Activated CD8-positive, alpha-beta memory T cell treated with anti-CD3 and anti-CD28 coated beads, Interleukin-2, amount 50 U/mL, for 1 hour (primary cell): Measurements from ENCODE around the gene P2RX7.
A peak's percentile ranks its signal among the peaks of the same experiment; 100 is the strongest.

Experiments
- DNase-seq: peaks from one replicate; pipeline ENCODE4 v3.0.0-alpha.2; 2020; ENCODE audit errors: extremely low read depth

Gene P2RX7

DNA sequence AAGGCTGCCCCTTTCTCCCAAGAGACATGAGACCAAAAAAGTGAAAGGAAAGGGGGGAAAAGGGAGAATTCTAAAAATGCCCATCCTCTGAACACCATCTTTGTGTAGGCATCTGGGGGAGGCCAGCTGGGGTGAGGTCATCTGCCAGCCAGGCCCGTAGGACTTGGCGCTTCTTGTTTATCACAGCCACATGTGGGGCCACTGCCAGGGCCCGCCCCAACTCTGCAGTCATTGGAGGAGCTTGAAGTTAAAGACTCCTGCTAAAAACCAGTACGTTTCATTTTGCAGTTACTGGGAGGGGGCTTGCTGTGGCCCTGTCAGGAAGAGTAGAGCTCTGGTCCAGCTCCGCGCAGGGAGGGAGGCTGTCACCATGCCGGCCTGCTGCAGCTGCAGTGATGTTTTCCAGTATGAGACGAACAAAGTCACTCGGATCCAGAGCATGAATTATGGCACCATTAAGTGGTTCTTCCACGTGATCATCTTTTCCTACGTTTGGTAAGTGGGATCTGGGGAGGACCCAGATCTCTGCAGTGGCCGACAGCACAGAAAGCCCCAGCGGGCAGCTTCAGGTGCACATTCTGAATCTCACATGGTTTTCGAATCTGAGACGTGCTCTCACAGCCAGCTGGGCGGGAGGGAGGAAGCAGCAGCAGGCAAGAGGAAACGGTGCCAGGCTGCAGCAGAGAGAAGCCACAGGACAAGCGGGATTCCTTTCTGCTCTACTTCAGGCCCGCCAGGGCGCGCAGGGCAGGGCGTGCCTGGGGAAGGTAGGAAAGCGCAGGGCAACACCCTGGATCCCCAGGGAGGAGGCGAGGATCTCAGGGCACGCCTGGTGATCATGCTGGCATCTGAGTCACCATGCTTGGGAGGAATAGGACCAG is at the start of gene P2RX7:
P2RX7 (plus strand) TSS at position 276 of the 881 bp plus-strand sequence; CDS start at position 371, 95 bp downstream.
- no peak for DNase-seq

DNA sequence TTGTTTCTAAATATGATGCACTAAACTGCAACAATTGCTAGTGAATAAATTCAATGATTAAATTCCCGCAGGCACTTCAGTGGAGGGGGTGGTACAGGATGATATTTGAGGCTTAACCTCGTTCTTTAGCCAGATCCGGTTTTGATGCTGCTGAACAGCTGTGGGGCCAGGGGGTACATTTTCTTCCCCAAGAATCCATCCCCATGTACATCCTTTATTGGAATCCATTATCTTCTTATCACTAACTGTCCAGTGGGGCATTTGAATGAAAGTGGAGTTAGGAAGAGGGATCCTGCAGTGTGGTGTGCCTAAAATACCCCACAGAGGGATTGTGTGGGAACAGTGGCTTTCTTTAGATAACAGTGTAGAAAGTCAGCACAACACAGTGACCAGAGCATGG is 48.4 kb upstream of the P2RX7 start:
- DNase-seq, result no peak

DNA sequence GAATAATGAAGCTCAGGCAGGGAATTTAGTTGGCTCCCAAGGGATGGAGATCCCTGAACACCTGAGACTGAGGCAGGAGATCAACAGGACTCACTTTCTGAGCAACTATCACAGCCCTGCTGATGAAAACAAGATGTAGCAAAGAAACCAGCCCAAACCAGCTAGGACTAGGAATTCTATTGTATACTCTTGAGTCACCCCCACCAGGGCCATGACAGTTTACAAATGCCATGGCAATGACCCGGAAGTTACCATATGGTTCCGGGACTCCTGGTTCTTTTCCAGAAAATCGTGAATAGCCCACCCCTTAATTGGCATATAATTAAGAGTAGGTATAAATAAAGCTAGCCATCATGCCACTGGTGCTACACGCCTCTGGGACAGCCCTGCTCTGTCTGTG is 47.6 kb upstream of the P2RX7 start:
- no peak for DNase-seq

DNA sequence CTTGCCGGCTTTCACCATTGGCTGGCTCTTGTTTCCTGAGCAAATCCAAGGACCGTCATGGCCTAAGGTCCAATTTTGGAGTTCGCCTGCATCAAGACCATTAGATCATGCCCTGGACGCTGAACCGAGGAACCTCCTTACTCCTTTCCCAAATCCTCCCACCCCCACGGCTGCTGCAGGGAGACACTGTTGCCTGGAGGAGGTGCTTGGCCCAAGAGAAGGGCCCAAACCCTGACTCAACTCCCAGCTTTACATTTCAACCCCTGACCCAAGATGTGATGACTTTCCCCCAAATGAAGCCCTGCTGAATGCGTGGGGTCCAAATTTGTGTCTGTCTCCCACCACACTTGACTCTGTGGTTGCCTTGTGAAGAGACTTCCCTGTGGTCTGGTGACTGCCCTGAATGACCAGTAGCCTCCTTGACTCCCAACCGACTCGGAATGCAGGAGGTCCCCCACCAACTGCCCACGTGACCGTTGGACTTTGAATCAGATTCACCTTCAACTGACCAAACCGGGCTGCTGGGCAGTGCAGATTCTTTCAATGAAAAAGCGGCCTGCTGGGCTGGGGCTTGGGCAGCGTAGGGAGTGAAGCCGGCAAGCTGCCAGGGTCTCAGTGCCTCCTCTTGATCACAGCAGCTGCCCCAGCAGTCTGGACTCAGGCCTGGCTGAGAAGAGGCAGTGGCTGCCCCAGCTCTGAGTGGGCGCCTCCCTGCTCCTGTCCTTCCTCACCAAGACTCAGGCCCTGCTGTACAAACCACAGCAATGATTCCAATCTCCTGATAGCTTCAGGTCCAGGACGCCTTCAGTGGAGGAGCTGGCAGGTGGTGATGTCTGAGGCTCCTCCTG is 46.9 kb upstream of the P2RX7 start:
- DNase-seq, result no peak

DNA sequence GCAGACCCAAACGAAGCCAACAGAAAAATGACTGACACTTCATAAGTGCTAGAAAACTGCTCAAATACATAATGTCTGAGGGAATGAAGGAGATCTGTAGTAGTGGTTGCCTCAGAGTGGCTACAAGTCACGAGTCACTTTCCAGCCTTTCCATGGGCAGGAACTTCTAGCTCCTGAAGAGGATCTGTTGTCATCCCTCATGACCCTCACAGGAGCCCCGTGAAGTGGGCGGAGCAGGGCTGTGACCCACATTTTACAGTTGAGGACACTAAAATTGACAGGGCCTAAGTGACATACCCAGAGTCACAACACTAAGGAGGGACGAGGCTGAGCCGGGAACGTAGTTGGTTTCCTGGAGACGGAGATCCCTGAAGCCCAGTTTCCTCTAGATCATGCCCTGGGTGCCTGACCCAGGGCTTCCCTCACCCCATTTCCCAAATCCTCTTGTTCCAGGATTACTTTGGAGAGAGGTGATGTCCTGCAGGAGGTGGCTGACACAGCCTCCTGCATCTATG is 45.8 kb upstream of the P2RX7 start:
- DNase-seq, result no peak

DNA sequence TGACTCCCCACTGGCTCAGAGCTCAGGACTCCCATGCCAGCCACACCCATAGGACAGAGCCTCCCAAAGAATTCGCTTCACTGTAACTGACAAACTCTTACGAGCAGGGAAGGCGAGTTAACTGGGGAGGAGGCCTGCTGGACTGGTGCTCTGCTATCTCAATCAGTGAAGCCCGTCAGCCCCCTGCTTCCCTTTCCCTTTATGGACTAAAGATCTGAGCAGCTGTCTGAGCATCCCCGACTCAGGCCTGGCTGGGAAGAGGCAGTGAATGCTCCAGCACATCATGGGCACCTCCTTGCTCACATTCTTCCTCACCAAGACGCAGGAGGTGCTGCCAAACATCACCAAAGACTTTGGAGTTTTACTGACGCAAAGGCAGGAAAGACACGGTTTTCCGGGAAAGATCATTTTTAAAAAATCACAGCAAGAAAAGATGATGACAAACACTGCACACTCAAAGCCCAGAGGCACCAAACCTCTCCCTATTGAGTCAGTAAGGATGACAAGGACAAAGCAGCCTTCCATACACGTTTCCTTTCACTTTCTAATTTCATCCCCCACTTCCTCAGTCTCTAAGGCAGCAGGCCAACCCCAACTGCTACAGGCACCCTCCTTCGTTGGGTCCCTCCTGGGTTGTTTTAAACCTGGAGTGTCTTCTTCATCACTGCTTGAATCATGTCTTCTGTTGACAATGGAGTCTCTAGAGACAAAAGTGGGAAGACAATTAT is 45.0 kb upstream of the P2RX7 start:
- no peak for DNase-seq

DNA sequence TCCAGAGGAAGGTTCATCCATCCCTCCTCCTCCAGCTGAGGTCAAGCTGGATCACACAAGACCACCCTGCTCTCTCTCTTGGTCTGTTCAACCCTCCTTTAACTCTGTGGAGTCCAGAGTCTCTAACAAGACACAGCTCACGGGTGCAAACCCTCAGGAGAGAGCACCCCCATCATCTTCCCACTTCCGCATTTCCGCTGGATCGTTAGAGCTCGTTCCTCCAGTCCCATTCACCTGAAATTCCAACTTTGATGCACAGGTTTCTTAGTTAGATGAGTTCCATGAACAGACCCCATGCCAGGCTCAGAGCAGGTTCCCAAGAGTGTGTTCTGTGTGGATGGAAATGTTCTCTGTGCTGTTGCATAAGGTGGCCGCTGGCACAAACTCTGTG is 44.5 kb upstream of the P2RX7 start:
- no peak for DNase-seq

DNA sequence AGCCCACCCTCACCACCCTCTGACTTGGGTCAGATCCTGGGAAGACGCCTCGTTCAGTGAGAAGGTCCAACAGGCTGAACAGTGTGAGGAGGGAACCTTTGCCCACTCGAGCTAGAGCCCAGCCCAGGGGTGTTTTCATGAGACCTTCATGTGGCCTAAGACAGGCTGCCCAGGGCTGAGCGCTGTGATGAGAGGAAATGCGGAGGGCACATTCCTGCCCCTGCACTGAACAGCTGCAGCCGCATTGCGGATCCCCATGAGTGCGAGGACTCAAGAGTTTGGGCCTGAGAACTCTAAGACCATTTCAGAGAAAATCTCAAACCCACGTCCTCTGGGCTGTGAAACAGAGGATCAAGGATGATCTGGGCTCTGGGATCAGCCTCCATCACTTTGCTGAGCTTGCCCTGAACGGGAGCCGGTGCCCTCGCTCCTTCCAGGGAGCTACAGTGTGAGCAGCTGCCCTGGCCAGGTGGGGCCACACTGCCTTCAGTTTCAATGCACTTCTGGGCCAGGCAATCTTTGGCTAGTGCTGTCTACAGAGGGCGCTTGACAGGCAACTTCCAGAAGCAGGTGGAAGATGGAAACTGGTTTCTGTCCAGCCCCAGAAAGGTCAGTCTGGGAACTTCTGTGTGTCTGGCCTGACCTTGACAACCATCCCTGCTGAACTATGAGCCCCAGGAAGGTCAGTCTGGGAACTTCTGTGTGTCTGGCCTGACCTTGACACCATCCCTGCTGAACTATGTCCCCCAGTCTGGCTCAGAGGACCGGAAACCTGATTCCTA is 43.5 kb upstream of the P2RX7 start:
- DNase-seq, result no peak

DNA sequence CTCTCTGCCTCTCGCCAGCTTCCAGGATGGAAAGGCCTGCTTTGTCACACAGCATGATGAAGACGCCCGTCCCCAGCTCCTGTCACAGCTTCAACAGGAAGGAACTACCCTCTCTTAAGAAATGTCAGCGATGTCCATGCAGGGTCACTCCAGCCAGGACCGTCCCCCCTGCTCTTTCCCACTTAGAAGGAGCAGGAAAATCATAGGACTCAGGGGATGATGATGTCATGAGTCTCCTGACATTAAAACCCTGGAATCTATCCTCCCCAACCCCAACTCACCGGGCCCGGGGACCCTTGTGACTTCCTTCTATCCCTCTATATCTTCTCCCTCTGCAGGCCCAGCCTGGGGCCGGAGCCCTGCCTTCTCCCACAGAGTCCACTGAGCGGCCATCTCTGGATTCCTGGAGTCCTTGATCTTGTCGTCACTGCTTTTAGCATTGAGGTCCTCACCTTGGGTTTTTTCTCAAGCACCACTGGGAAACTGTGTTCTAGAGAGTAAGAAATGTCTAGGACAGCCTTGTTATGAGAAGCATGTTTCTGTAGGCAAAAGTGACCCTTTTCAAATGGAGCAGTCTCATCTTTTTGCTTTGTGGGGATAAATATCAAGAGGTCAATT is 42.8 kb upstream of the P2RX7 start:
- DNase-seq, result no peak

DNA sequence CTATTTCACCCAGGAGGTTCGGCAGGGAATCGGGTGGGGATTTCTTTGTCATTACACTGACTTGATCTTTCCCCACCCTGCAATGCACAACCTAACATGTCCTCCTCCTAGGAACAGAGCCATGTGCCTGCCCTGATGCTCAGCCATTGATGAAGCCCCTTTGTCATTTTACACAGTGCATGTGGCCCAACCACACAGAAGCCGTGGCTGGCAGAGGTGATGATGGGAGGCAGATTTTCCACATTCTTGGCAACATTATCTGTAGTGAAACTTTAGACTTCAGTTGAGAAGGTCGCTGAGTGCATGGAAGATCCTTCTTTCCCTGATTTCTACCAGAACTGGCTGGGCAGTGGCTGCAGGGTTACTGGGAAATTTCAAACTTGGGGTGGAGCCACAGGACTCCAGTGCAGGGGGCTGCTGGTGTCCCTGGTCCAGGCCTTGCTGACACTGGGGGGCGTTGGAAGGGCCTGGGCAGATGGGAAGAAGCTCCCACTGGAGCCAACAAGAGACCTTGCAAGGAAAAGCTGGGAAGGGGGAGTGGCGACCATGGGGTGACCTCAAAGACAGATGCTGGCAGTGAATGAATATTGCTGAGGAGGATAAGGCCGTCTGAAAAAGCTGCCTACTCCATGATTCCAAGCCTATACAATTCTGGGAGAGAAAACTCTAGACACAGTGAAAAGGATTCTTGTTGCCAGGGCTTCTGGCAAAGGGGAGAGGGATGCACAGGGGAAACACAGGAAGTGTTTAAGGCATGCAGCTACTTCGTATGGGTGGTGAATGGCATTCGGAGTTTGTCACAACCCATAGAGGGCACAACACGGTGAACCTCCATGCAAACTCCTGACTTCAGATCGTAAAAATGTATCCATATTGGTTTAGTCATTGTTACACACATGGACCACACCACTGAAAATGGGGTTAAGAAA is 41.8 kb upstream of the P2RX7 start:
- DNase-seq, result no peak

DNA sequence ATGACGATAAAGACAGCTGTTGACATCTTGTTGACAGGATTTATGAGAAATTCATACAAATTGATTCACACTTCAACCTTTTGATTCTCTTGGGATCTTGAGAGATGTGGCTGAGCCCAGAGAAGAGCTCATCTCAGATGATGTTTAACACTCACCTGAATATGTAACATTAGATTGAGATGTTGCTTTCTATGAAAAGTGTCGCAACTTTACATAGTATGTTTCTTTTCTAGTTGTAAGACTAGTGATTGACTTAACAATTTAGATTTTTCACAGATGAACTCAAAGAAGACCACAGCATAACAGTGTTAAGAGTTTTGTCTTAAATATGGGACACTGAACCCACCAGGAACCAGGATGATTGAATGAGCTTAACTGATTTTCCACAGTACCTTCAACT is 40.6 kb upstream of the P2RX7 start:
- DNase-seq, result no peak

DNA sequence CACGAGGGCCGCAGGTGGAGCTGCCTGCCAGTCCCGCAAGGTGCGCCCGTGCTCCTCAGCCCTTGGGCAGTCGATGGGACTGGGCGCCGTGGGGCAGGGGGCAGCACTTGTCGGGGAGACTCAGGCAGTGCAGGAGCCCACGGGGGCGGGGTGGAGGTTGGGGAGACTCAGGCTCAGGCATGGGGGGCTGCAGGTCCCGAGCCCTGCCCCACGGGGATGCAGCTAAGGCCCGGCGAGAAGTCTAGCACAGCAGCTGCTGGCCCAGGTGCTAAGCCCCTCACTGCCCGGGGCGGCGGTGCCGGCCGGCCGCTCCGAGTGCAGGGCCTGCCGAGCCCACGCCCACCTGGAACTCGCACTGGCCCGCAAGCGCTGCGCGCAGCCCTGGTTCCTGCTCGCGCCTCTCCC is 39.2 kb upstream of the P2RX7 start:
- no peak for DNase-seq

DNA sequence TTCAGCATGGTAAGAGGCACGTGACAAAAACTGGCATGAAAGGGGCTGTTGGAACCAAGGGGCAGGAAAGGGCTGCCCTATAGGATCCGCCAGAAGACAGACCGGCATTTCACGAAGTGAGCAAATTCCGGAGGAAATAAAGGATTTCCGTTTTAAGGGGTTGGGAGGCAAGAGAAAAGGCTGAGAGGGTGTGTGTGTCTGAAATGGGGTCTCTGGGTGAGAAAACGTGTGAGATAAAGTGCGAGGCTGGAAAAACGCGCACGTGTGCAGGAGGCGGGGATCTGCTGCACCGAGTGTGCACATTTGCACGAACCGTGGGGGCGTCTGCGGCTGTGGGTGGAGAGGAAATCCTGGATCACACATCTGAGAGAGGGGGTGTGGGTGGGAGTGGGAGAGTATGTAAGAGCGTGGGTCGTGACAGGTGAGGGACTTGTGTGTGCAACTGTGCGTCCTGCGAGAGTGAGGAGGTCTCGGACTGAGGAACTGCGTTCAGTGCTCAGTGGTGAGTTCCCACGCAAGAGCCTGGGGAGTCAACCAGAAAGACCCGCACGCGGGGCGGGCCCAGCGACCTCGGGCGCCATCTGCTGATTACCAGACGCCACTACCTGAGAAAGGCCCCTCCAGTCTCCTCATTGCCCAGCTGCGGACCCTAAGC is 37.0 kb upstream of the P2RX7 start:
- peak; percentile 36 for DNase-seq

DNA sequence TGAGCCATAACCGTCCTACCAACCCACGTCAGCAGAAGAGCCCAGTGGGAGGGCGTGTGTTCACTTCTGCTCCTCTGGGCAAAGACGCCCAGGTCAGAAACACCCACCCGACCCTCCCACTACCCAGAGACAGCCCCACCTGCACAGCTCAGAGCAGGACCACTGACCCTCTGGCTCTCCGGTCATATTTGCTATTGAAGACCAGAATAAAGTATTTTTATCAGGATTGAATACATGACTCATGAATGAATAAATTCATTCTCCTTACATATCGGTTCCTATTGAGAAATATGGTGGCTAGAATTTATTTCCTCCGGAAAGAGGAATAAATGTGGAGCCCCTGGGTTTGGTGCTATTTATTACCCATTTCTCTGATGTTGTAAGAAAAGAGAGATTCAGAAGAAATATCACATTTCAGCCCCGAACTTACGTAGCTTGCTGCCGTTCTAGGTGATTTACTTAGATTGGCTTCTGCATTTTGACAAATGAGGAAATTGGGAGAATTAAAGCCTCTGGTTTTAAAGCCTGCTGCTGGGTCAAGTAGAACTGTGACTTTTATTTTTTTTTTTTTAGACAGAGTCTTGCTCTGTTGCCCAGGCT is 36.4 kb upstream of the P2RX7 start:
- DNase-seq, result no peak

DNA sequence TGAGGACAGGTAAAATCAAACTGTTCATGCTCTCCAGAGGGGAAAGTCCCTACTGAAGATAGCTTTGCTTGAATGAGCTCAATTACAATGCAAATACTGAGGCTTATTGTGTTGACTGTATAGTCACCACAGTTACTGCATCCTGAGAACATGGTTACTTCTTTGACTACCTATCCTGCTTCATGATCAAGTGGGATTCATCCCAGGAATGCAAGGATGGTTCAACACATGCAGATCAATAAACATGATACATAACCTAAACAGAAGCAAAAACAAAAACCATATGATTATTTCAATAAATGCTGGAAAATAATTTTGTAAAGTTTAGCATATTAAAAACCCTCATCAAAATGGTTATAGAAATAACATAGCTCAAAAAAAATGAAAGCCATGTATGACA is 32.9 kb upstream of the P2RX7 start:
- DNase-seq, result no peak

DNA sequence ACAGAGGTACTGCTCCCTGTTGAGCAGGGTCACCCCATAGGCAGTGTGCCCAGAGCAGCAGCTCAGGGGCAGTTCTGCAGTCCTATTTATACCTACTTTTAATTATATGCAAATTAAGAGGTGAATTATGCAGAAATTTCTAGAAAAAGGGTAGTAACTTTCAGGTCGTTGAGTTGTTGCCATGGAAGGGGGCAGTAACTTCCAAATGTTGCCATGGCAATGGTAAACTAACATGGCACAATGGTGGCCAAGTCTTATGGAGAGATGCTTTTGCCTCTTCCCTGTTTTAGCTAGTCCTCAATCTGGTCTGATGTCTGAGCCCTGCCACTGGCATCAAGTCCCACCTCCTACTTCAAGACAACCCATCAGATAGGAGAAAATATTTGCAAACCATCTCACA is 30.4 kb upstream of the P2RX7 start:
- no peak for DNase-seq

DNA sequence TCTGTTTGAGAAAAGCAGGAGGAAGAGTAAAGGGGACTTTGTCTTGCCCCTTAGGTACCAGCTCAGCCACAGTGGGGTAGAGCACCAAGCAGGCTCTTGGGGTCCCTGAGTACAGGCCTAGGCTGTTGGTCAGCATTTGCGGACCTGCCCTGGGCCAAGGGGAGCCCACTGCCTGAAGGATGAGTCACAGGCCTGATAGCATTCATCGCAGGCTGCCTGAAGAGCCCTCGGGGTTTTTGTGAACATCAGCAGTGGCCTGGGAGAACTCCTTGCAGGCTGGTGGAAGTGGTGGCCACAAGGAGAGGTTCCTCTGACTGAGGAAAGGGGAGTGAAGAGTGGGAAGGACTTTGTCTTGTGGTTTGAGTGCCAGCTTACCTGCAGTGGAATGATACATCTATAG is 25.0 kb upstream of the P2RX7 start:
- no peak for DNase-seq

DNA sequence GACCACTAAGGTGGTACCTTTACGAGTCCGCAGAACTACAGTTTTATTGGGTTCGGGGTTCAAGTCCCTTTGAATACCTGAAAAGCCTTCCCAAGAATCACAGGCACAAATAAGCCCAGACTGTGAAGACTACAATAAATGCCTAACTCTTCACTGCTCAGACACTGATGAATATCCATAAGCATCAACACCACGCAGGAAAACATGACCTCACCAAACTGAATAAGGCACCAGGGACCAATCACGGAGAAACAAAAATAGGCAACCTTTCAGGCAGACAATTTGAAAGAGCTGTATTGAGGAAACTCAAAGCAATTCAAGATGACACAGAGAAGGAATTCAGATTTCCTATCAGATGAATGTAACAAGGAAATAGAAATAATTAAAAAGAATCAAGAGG is 24.2 kb upstream of the P2RX7 start:
- DNase-seq, result no peak
